ENCODE measurements around the gene TRIM46.
A peak's percentile ranks its signal among the peaks of the same experiment; 100 is the strongest.
"Not testable (repeated sequence)": the region's sequence is repeated elsewhere in the genome, so short reads cannot be mapped to it uniquely, and the experiment has no call there.

The TRIM46 gene

DNA sequence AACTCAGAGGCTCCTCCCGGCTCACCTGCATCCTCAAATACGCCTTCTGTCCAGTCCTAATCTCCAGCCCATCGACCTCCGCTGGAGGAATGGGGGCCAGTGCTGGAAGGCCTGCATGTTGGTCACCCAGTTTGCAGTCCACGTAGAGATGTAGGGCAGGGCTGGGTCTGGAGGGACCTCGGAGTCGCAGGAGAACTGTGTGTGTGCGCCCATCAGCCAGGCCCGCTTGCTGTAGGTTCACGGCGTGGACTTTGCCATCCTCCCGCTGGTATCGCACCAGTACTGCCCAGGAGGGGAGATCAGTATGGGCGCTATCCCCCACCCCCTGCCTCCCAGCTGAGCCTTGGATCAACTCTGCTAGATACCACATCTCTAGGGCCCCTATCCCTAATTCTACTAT lies 31.4 kb downstream of the TRIM46 start:
- DNase-seq (ENCODE audit: low read depth in 2 of 2, low spot score in 1 of 2) = no peak

DNA sequence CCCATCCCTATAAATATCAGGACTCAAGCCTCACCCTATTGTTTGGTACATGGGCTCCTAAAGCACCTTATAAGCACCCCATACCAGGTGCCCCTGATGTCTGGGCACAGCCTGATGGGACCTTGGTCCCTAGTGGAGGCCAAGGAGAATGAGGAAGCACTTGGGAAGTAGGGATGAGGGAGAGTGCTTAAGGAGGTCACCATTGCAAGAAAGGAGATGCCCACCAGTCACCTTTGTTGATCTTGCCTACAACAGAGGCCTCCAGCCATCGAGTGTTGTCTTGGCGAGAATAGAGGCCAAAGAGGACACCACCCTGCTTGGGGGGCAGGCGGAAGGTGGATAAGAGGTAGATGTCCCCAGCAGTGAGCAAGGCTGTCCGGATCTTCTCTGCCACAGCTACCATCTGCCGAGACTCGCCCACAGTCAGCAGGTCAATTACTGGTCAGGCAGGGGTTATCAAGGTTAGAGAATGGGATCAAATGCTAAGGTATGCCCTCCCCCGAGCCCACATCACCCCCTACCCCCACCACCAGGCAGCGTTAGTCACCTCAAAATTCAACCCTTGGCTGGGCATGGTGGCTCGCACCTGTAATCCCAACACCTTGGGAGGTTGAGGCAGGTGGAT lies 32.4 kb downstream of the TRIM46 start:
- DNase-seq (ENCODE audit: low read depth in 2 of 2, low spot score in 1 of 2) = no peak

DNA sequence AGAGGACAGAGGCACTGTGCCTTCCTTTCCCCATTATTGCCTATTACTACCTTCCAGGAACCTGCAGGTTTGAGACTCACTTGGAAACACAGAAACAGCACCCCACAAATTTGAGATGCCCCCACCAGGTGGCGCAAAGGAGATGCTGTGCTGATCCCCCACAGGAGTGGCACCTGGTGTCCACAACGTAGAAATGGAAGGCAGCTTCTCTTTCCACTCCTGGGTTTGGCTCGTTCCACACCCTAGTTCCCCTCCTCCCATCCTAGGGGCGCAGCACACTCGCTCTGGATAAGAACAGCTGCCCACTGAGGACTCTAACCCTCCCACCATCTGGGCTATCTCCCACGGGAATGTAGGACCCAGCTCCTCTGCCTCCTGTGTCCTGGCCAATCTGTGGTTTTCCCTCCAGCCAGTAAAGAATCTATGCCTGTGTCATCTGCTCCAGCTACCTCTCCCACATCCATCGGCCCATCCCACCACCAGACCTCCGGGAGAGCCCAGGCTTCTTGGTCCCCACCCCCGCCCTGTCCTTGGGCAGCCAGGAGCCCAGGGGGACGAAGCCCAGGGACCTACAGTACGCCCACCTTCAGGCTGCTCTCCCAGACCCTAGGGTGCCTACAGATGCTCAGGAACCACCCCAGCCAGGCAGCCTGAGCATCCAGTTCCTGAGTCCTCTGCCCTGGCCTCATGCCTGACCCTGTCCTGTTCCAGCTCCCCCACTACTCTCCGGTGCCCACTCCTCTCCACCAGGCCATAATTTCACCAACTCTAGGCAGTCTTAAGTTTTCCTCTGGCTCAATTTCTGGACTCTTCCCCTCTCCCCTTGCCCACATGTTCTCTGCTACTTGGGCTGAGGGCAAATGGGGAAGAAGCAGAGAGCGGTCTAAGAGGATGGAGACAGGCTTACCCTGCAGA lies 33.5 kb downstream of the TRIM46 start:
- DNase-seq (ENCODE audit: low read depth in 2 of 2, low spot score in 1 of 2) = peak; percentile 77 to 88

GRCh38 chr1:155207806-155208540 lies 34.3 kb downstream of the TRIM46 start, which contains the start of gene THBS3:
Gene THBS3, minus strand, starts transcription at chr1:155207897. Its CDS starts 21 bp downstream, at chr1:155207876.
- no peak for DNase-seq (ENCODE audit: low read depth in 2 of 2, low spot score in 1 of 2)

DNA sequence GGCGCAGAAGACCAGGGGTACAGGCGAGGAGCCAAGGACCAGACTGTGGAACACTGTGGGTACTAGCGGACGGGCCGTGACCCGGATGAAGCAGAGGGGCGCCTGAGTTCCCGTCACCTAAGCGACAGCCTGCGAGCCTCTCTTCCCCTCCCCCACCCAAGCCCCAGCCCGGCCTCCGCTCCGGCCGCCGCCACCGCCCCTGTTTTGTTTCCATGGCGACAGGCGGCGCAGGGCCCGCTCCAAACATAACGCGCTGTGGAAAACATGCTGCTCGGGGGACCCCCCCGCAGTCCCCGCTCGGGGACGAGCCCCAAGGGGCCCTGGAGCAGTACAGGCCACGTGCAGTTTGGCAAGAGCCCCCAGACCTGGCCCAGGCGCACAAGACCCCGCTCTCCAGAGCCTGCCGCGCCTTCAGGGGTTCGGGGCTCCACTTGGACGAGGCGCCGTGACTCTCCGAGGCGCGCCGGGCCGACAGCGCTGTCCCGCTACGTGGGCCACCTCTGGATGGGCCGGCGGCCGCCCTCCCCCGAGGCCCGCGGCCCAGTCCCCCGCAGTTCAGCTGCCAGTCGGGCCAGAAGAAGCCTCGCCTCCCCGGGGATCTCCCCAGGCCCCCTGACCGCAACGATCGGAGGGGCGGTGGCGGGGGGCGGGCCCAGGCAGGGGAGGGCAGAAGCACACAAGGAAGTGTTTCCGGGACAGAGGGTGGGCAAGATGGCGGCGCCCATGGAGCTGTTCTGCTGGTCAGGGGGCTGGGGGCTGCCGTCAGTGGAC lies 35.1 kb downstream of the TRIM46 start, which contains the start of gene MTX1:
Gene MTX1, plus strand, starts transcription at position 155 of the 771 bp plus-strand sequence. Its CDS starts 110 bp downstream, at position 265.
- peak; percentile 69 to 80 for DNase-seq (ENCODE audit: low read depth in 2 of 2, low spot score in 1 of 2)

DNA sequence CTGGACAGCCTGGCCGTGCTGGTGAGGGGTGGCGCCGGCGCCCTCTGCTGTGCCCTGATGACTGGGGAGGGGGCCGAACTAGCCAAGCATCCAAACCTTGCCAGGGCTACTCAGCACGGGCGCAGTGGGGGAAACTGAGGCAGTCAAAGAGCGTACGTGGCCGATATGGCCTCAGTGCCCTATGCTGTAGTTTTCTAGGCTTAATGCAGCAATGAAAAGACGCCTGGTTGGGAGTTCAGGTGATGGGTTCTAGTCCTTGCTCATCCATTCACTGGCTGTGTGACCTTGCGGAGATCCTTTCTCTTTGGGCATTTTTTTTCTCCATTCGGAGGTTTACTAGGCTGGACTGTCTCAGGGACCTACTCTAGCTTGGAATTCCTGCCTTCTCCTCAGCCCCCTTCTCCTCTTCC lies 35.7 kb downstream of the TRIM46 start:
- no peak for DNase-seq (ENCODE audit: low read depth in 2 of 2, low spot score in 1 of 2)

DNA sequence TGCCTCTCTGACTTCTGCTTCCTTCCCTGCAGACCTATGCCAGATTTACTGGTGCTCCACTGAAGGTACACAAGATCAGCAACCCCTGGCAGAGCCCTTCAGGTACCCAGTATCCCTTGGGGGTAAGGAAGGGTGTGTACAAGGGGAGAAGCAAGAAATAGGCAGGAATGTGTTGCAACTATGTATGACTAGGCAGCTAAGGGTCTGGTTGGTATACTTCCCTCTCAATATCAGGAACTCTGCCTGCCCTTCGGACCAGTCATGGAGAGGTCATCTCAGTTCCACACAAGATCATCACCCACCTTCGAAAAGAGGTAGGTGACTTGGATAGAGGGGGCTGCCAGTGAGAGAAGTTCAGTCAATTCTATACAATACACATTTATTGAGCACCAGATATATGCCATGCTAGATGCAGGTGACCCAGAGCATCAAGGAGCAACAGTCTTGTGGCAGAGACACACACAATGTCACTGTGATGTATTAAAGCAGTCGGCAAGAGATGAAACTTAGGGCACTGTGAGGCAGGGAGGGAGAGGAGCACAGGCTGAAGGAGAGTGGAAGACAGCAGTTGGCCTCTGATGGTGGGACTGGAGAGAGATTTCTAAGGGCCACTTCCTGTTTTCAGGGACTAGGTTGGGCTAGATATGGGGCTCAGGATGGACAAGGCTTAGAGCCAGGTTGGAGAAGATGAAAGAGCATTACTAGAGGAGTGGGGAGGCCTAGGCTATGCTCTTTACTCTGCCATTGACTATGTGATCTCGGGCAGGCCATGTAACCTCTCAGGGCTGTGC lies 36.9 kb downstream of the TRIM46 start:
- DNase-seq (ENCODE audit: low read depth in 2 of 2, low spot score in 1 of 2) = no peak

DNA sequence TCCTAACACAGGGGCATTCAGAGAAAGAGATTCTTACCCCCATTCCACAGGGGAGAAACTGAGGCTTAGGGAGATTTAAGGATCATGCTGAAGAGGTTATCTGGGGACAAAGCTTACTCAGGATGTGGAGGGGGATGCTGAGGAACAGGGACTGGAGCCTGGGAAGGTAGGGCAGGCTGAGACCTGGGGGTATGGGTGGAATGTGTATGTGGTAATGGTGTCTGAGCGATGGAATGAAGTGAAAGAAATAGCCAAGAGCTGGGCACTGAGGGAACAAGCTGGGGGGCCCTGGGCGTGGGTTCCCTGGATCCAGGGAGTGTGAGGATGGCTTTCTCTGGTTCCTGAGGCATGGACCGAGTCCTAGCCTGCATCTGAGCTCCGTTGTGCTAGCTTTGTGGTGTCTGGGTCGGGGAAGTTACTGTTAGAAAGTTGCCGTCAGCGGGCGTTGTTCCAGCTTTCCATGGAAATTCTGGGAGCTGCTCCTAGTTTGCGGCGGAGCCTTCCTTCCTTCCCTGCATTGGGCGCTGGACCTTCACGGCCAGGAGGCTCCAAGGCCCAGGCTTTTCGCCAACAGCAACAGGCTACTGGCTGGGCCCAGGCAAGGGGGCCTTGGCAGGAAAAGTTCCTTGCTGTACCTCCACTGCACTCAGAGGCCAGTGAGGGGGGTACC lies 37.9 kb downstream of the TRIM46 start:
- DNase-seq (ENCODE audit: low read depth in 2 of 2, low spot score in 1 of 2) = not testable (repeated sequence)

DNA sequence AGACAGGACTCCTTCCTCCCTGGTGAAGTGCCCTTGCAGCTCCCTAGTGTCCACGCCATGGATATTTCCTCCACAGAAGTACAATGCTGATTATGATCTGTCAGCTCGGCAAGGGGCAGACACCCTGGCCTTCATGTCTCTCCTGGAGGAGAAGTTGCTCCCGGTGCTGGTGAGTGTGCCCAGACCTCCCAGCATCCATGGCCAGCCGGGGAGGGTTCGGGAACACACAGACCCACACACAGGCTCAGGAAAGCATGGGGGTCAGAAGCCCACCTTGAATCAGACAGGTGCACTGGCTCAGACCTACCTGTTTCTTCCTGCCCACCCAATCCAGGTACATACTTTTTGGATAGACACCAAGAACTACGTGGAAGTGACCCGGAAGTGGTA lies 38.4 kb downstream of the TRIM46 start:
- not testable (repeated sequence) for DNase-seq (ENCODE audit: low read depth in 2 of 2, low spot score in 1 of 2)

DNA sequence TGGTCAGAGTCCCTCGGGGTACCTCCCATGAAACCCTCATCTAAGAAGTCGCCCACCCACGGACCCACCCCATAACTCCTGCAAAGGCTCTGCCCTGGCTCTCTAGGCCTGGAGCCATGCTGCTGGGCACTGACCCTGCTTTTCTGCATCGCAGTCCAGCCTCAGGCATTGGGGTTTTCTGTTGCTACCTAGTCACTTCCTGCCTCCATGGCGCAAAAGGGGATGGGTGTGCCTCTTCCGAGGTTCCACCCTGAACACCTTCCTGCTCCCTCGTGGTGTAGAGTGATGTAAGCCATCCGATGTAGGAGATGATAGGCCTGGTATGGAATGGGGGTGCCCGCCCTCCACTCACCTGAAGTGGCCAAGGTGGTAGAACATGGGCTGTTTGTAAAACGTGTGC lies 41.1 kb downstream of the TRIM46 start:
- not testable (repeated sequence) for DNase-seq (ENCODE audit: low read depth in 2 of 2, low spot score in 1 of 2)

- DNase-seq (ENCODE audit: low read depth in 2 of 2, low spot score in 1 of 2) = no peak
These were observed 45.4 kb downstream of the TRIM46 start for GRCh38 chr1:155218854-155219591.

DNA sequence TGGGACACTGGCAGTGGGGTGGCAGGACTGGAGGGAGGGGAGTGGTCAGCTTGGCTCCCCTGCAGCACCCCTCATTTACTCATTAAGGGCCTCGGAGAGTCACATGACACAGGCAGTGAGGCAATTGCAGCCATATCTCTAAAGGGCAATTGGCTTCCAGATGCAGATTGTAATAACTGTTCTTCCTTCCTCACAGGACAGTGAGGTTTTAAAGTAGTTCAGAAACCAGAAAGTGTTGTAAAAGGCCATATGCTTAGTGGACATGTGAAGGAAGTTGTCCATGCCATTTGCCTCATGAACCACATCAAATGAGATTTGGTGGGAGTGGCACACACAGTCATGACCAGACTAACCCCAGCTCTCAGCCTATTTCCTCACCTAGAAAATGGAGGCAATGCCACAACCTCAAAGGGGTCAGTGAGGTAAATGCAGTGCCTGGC lies 46.0 kb downstream of the TRIM46 start:
- no peak for DNase-seq (ENCODE audit: low read depth in 2 of 2, low spot score in 1 of 2)

- DNase-seq (ENCODE audit: low read depth in 2 of 2, low spot score in 1 of 2) = not testable (repeated sequence)
These were observed 46.7 kb downstream of the TRIM46 start for GRCh38 chr1:155220211-155220965.

- DNase-seq (ENCODE audit: low read depth in 2 of 2, low spot score in 1 of 2) = no peak
These were observed 49.4 kb downstream of the TRIM46 start for GRCh38 chr1:155223047-155223446.

GRCh38 chr1:155225404-155225759 lies 51.7 kb downstream of the TRIM46 start:
- DNase-seq (ENCODE audit: low read depth in 2 of 2, low spot score in 1 of 2) = not testable (repeated sequence)

- peak; percentile 59 to 84 for DNase-seq (ENCODE audit: low read depth in 2 of 2, low spot score in 1 of 2)
These were observed 52.7 kb downstream of the TRIM46 start for GRCh38 chr1:155226188-155226909.

DNA sequence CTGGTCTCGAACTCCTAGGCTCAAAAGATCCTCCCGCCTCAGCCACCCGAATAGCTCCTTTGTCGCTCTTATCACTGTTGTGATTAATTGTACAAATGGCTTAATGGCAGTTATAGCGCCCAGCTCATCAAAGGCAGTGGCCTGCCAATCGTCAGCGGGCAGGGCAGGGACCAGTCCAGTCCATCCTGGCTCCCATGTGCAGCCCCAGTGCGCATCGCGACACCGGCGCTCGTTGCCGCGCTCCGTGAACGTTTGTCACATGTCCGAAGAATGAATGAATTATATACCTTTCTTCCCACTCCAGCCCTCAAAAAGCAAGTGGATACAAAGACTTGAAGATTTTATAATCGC lies 53.2 kb downstream of the TRIM46 start:
- DNase-seq (ENCODE audit: low read depth in 2 of 2, low spot score in 1 of 2) = peak in 1 of 2 donors; percentile 26

Data from stimulated activated CD8-positive, alpha-beta memory T cell treated with anti-CD3 and anti-CD28 coated beads, Interleukin-4, amount 100 ng/mL, for 4 hours (primary cell).